HG03045 (cell line): ENCODE data around the gene NUP107.
"Not testable (repeated sequence)": the region's sequence is repeated elsewhere in the genome, so short reads cannot be mapped to it uniquely, and the experiment has no call there.

Experiments
- ATAC-seq: cut with Tn5 transposase; IDR thresholded peaks from one replicate; pipeline ENCODE4 v1.9.1; 2021; ENCODE audit warnings: mild to moderate bottlenecking, moderate library complexity; ENCODE audit not compliant: unreplicated experiment

Gene NUP107

GRCh38 chr12:68686595-68687521, at the start of gene NUP107:
TSS of gene NUP107 (plus strand) at chr12:68686978. CDS start at chr12:68687066, 88 bp downstream.
- ATAC-seq: peak; percentile 94

- ATAC-seq: not testable (repeated sequence)
These were observed 49.3 kb upstream of the NUP107 start for GRCh38 chr12:68637439-68637838.

GRCh38 chr12:68638171-68638570, 48.6 kb upstream of the NUP107 start:
- ATAC-seq: no peak

- ATAC-seq: no peak
These were observed 47.9 kb upstream of the NUP107 start for GRCh38 chr12:68638721-68639395.

GRCh38 chr12:68639396-68639767, 47.4 kb upstream of the NUP107 start:
- no peak for ATAC-seq

GRCh38 chr12:68641138-68641537, 45.6 kb upstream of the NUP107 start:
- ATAC-seq: peak; percentile 84

GRCh38 chr12:68646484-68646883, 40.3 kb upstream of the NUP107 start:
- ATAC-seq: no peak

- no peak for ATAC-seq
These were observed 39.3 kb upstream of the NUP107 start for GRCh38 chr12:68647507-68647906.

- ATAC-seq: no peak
These were observed 38.6 kb upstream of the NUP107 start for GRCh38 chr12:68648179-68648578.

GRCh38 chr12:68665016-68665569, 21.7 kb upstream of the NUP107 start:
- ATAC-seq: no peak

GRCh38 chr12:68667291-68667690, 19.5 kb upstream of the NUP107 start:
- no peak for ATAC-seq

- no peak for ATAC-seq
These were observed 18.9 kb upstream of the NUP107 start for GRCh38 chr12:68667896-68668295.

GRCh38 chr12:68671179-68671578, 15.6 kb upstream of the NUP107 start:
- ATAC-seq: no peak

GRCh38 chr12:68673788-68674187, 13.0 kb upstream of the NUP107 start:
- no peak for ATAC-seq

- no peak for ATAC-seq
These were observed 12.4 kb upstream of the NUP107 start for GRCh38 chr12:68674376-68674775.

GRCh38 chr12:68675101-68675842, 11.5 kb upstream of the NUP107 start:
- ATAC-seq: no peak

- not testable (repeated sequence) for ATAC-seq
These were observed 9.9 kb upstream of the NUP107 start for GRCh38 chr12:68676854-68677253.

- ATAC-seq: no peak
These were observed 550 bp upstream of the NUP107 start for GRCh38 chr12:68686262-68686594.

GRCh38 chr12:68695454-68695853, 8.7 kb downstream of the NUP107 start:
- no peak for ATAC-seq

- ATAC-seq: no peak
These were observed 12.7 kb downstream of the NUP107 start for GRCh38 chr12:68699486-68699885.

GRCh38 chr12:68727776-68728175, 41.0 kb downstream of the NUP107 start:
- ATAC-seq: no peak
